Measurements from ENCODE around the gene SETBP1.

The SETBP1 gene

DNA sequence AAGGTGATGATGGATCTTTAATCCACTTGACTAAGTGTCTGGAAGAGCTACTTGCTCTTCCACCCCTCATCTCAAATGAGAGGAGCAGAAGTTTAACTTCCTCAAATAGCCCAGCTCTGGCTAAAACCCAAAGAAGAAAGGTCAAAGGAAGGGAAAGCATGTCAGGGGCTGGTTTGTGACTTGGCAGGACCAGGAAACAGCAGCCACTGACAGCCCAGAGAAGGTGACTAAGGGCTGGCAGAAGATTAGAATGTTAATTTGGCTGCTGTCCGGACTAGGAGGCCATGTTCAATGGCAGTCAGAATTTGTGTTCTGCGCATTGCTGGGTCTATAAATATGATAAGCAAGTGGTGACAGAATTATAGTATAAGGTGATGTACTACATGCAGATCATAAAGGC, 386.2 kb downstream of the SETBP1 start:
- DNase-seq (ENCODE audit: low read depth in 2 of 2): no peak

DNA sequence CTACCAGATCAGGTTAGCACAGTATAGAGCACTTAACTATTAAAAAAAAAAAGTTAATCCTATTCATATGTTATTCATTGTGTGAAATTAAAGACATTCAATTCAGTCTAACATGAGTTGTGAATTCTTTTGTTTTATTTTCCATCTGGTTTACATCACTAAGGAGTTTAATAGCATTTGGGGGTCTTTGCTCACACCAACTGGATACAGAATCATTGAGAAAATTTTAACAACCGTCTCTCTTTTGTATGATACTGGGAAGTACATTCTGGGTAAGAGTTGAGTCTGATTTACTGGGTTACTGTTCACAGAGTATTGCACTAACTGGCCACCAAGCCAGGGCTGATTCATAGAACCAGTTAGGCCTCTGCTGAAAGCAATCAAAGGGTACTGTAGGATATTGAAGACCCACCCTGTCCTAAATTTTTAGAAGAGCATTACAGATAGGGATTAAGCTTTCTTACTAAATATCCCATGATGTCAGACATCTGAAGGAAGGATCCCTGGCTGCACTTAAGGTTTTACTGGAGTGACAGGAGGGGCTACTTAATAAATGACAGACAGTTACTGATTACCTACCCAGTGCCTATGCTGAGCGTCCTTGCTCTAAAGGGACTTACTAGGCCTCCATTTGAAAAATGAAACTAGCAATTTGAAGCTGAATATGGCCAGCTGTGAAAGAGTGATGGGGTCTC, 387.9 kb downstream of the SETBP1 start:
- no peak for DNase-seq (ENCODE audit: low read depth in 2 of 2)

DNA sequence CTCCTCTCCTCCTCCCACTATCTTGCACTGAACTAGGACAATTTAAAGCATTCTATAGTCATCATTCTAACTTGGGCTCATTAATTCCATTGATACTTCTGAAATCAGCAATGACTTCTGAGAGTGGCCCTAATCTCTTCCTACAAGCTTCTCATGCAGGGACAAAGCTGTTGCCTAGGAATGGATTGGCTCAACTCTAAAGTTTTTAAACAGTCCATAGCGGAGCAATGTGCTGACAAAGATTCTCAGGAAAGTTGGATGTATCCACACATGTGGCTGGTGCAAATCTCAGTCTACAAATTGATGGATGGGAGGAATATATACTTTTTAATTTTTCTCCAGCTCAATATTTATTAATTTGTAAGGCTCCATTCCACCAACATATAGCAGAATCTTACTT, 388.9 kb downstream of the SETBP1 start:
- DNase-seq (ENCODE audit: low read depth in 2 of 2): no peak

DNA sequence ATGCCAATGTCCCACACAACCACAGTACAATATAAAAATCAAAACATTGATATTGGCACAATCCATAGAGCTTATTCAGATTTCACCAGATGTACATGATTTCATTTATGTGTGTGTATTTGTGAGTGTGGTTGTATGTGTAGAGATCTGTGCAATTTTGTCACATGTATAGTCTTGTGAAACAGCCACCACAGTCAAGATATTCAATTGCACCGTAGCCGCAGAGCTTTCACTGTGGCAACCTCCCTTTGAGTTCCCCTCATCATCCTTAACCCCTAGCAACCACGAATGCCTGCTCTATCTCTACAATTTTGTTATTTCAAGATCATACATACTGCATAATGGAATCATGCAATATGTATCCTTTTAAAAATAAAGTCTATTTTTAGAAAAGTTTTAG, 391.3 kb downstream of the SETBP1 start:
- DNase-seq (ENCODE audit: low read depth in 2 of 2): no peak

DNA sequence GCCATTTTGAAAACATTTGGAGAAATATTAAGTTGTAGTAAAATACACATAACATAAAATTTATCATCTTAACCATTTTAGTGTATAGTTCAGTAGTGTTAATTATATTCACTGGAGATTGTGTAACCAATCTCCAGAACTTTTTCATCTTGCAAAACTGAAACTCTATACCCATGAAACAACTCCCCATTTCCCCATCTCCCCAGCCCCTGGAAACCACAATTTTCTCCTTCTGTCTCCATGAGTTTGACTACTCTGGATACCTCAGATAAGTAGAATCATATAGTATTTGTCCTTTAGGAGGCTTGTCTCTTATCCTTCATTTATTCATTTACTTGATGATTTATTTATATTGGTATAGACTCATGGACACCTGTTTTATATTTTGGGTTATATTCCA, 392.9 kb downstream of the SETBP1 start:
- no peak for DNase-seq (ENCODE audit: low read depth in 2 of 2)

DNA sequence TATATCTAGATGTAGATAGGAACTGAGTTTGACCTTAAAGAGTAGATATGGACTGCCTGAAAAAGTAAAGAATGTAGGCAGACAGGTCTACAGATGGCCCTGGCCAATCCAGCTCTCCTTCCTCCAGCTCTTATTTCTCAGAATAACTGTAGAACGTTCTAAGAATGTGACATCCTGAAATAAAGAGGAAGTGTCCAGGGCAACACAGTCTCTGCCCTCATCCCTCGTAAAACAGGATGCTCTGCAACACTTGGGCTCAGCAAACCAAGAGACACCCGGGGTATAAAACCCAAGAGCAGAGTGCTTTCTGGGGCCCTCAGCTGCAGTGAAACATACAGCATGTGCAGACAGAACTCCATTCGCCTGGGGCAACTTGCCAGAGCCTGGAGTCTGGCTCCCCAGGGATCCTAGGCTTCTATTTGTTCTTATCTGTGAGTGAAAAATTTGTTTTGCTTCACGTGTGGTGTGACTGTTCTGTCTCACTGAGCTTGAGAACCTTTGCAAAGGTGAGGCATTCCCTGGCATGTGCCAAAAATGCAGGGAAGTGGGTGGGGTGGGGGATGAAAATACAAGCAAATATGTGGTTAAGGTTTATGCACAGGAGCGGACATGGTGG, 401.0 kb downstream of the SETBP1 start:
- DNase-seq (ENCODE audit: low read depth in 2 of 2): no peak

DNA sequence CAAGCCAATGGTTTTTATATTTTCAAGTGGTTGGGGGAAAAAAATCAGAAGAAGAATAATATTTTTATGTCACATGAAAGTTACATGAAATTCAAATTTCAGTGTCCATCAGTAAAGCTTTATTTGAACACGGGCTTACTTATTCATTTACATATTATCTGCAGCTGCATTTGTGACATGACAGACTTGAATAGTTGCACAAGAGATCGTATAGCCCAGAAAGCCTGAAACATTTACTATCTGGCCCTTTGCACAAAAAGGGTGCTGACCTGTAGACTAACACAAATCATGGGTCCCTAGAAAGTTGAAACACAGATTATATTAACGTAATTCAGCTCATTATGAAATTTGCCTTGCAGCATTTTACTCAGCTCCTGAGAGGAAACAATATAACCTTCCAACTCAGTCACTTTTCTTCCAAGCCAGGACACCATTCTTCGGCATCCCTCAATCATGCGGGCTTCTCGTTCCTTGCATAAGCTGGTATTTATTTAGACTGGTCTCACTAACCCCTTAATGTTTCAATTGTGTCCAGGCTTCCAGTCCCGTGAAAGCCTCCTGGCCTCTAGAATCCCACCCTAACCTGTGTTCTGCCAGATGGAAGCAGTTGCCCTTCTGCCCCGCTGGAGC, 402.7 kb downstream of the SETBP1 start:
- DNase-seq (ENCODE audit: low read depth in 2 of 2): no peak

DNA sequence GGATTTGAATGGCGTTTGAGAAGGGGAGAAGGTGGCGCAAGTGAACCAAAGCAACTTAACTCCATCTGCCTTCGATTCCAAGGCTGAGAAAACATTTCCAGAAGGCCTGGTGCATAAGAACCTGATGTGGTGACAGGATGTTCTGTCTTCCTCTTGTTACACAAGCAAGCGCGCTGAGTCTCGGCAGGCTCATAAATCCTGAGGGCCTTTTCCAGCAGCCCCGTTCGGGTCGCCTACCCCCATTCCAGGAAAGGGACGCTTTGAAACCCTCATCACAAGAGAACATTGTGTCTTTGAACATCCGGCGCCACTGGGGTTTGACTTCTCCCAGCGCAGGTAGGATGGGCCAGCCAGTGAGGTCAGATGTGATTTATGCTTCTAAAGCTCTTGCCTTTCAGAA, 403.5 kb downstream of the SETBP1 start:
- no peak for DNase-seq (ENCODE audit: low read depth in 2 of 2)

DNA sequence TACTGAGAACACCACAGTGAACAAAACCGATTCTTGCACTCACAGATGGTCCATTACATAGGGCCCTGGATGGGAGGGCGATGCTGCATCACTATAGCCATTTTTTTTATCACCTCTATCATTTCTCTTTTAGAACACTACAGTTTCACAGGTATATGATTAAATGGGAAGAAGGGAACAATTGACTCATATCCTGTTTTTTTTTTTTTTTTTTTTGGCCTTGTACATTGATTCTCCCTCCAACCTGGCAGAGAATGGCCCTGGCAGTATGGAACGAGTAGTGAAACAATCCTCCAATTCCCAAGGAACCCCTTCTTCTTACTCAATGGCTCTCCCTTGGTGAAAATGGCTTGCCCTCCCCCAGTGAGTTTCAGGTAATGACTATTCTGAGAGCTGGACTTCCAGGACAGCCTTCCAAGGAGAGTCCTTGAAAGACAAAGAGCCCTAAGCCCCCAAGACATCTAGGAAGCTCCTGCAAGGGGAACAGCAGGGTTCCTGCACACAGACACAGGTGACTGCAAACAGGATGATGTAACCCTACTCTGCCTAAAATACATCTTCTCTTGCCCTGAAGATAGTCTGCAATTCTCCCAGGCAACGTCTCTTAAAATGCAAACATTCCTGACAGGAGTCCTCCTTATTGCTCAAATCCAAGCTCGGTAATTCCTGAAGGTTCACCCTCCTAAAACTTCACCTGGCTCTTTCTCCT, 405.4 kb downstream of the SETBP1 start:
- no peak for DNase-seq (ENCODE audit: low read depth in 2 of 2)

DNA sequence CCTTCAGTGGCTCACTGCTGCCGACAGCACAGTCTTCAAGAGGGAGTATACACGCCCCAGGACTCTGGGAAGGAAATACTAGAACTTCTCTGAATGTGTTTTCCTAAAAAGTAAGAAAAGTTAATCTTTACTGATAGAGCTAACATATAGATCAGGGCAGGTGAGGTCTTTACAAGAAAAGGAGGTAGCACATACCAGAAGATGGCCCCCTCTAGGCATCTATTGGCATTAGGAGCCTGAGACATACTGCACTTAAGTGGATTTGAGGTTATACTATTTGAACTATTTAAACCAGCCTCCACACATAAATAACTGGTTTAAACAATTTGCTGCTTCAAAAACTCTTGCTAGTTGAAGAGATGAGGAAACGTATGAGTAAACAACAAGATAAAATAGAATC, 406.1 kb downstream of the SETBP1 start:
- DNase-seq (ENCODE audit: low read depth in 2 of 2): no peak

DNA sequence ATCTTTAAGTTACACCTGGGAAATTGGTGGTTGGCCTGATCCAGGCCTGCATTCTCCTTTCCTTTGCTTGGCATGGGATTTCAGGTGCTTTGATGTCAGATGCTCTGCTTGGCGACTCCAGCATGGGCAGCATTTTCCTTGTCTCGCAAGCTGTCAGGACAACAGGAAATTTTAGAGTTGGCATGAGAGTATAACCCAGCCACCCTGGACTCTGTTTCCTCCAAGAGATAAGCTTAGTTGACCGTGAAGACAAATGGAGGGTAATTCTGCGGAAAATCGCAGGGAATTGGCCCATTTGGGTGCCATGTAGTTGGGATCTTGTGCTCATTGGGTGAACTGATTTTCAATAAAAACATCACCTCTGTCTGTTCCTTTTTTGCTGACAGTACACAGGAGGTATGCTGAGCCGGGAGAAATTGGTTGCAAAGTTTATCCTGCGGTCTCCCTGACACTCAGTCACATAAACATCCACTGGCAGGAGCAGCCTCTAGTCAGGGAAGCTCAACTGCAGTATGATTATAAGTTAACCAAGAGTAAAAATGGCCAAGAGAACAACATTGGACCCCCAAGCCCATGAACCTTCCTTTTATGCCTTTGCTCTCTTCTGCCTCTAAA, 409.9 kb downstream of the SETBP1 start:
- no peak for DNase-seq (ENCODE audit: low read depth in 2 of 2)

DNA sequence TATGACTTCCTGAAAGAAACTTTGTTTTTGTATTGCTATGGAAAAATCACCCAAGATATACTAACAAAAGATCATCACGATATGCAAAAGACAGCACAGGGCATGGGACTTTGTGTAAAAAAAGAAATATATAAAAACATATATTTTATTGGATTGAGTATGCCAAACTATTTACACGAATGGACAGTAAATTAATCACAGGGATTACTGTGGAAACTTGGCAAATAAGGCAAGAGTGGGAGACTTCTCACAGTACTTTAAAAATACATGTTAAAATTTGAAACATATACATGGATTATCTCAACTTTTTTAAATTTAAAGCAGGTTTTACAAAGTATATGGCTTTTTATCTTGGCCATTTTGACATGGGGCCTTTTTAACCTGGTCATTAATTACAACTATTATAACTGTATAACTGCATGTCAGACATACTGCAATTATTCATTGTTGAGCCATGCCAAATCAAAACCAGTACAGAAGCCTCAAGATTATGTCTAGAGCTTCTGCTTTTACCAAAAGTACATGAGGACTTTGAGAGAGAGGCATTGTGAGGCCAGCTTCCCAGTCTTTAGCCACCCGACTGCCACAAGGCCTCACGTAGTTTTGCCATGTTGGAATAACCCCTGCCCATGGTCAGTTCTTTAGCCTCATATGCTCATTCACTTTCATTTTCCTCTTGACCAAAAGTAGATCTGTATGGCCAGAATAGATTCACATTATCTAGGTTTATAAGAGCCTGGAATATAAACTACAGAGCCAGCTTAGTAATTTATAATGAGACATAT, 419.8 kb downstream of the SETBP1 start:
- no peak for DNase-seq (ENCODE audit: low read depth in 2 of 2)

DNA sequence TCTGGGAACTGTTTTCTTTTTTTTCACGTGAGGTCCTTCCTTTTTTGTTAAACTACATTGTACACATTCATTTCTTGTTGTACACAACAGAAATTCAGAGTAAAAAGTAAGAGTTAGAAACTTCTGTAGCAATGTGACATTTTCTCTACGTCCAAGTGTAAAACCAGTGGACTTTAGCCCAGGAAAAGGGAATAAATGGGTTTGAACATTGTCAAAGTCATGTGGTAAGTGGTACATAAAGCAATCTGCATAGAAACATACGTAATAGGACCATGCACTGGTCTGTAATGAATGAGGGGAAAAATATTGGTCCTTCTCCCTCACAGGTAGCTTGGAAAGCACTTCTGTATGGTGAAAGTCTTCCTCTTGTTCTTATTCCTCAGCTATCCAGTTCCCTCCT, 421.4 kb downstream of the SETBP1 start:
- DNase-seq (ENCODE audit: low read depth in 2 of 2): no peak

DNA sequence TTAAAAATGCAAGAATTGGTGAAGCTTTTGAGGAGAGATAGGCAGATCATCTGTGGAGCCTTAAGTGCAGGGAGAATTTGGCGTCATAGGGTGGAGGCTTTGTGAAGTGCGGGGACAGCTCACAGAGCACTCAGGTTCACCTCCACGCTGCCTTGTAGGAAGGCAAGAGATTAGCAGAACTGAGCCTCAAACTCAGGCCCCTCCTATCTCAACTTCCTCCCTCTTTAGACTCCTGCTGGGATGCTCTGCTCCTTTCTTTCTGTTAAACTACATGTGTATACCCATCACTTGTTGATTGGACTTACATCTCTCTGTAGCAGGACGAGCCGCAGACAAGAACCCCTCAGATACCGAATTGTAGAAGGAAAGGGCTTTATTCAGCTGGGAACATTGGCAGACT, 422.2 kb downstream of the SETBP1 start:
- DNase-seq (ENCODE audit: low read depth in 2 of 2): no peak

DNA sequence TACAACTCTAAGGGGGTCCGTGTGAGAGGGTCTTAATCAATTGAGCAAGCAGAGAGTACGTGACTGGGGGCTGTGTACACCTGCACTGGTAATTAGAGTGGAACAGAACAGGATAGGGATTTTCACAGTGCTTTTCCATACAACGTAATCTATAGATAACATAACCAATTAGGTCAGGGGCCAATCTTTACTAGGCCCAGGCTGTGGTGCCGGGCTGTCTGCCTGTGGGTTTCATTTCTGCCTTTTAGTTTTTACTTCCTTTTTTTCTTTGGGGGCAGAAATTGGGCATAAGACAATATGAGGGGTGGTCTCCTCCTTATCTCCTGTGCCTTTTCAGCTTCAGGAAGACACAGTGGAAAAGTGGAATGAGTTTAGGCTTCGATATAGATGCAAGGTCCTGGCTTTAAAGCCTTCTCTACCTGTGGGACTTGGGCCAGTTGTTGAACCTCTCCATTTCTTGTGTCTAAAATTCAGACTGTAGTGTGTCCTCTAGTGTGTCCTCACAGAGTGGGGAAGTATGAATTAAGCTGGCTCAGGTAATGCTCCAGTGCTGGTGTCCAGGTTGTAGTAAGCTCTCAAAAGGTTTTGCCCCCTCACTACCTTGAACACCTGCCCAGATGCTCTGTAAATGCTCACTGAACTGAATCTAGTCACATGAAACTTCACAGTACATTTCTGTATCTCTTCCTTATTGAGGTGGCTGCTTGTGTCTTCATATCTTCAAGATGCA, 422.8 kb downstream of the SETBP1 start:
- no peak for DNase-seq (ENCODE audit: low read depth in 2 of 2)

DNA sequence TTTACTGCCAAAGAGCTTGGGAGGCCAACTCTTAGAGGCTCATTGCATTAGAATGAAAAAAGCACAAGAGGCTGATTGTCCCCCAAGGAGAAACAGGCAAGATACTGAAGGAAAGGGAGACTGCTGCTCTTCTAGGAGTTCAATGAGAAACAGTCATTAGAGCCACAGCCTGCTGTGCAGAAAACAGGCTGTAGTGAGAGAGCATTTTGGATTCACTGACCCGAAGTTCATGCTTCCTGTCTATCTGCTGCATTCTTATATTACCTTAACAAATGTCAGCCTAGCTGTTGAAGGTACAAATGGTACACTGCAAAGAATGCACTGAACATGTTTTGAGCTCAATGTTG, 423.3 kb downstream of the SETBP1 start:
- no peak for DNase-seq (ENCODE audit: low read depth in 2 of 2)

DNA sequence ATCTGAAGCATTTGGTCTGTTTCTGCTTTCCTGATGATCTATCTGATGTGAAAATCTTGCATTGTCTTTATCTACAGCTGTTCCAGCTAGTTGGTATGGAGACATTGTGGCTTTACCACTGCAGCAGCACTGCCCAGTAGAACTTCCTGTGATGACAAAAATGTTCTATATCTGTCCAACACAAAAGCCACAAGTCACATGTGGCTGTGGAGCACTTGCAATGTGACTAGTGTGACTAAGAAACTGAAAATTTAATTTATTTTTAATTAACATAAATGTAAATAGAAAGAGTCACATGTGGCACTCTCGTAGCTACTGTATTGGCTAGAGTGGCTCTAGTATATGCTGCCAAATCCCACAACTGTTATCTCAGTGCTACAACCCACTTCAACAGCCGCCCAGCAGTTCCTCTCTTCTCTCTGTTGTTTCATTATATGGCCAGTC, 425.7 kb downstream of the SETBP1 start:
- peak; percentile 2 to 3 for DNase-seq (ENCODE audit: low read depth in 2 of 2)

DNA sequence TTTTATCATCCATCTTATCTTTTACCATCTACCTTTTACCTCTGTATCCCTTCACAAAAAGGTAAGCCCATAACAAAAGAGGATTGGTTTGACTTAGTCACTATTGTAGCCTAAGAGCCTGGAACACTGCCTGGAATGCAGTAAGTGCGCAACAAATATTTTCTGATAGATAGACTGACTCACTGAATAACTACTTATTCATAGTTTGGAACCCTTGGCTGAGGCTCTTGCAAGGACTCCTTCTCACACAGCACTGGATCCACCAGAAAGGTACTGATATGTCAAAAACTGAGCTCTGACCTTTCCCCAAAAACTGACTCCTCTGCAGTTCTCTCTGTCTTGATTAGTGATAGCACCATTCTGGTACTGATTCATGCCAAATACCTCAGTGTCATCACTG, 426.7 kb downstream of the SETBP1 start:
- no peak for DNase-seq (ENCODE audit: low read depth in 2 of 2)

DNA sequence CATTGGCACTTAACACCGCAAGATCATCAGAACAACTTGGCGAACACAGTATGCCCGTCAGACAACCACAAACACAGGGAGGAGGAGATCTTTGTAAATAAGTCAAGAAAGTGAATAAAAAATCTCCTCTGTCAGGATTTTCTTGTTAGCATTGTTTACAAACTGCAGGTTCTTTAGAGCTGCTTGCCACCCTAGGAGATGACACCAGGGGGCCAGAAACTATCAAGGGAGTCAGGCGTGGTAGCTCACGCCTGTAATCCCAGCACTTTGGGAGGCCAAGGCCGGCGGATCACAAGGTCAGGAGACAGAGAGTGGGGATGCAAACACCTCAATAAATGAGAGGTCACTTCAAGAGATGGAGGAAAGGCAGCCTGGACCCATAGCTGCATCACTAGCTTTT, 428.1 kb downstream of the SETBP1 start:
- DNase-seq (ENCODE audit: low read depth in 2 of 2): no peak

DNA sequence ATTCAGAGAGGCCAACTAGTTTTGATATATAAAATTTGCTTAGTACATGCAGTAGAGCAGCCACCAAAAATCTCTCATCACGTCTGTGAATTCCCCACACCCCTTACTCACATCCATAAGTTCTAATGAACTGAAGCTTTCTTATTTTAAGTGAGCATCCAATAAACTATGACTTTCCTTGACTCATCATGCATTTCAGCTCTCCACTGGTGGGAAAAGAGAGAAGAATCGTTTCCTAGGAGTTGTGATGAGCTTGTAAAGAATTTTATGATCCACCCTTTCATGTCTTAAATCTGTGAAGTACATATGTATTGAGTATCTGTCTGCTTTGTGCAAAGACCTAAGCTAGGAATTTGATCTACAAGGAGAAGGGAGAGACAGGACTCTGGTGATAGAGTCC, 428.6 kb downstream of the SETBP1 start:
- DNase-seq (ENCODE audit: low read depth in 2 of 2): no peak

DNA sequence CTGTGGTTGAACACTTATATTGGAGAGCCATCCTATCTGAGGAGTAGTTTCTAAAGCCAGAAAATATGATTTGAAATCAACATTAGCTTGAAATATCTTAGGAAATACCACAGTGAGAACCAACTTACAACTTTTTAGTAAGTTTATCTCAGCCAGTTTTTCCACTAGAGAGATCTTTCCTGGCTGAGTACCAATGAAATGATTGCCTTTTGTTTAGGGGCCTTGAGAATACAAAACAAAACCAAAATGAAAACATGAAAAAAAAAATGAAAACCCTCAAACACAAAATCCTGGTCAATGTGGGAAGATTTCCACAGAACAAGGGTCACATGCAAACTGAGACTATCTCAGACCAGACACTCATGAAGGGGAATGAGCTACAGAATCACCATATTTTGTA, 429.0 kb downstream of the SETBP1 start:
- DNase-seq (ENCODE audit: low read depth in 2 of 2): no peak

All from stimulated activated CD8-positive, alpha-beta memory T cell treated with anti-CD3 and anti-CD28 coated beads, Interleukin-15, amount 100 ng/mL, for 48 hours (primary cell).